Measurements from ENCODE around the gene NAA80. TPM values are rescaled to one million over a fixed set of nuclear protein-coding genes. Genes with fewer than 3 reads are reported as not detected.

The NAA80 gene
- total and polyA plus RNA-seq, 2 of the 8 experiments (the other 6 are each of a cell fraction or from before 2014, with no cell fraction given): 11.3 to 16.7 TPM

DNA sequence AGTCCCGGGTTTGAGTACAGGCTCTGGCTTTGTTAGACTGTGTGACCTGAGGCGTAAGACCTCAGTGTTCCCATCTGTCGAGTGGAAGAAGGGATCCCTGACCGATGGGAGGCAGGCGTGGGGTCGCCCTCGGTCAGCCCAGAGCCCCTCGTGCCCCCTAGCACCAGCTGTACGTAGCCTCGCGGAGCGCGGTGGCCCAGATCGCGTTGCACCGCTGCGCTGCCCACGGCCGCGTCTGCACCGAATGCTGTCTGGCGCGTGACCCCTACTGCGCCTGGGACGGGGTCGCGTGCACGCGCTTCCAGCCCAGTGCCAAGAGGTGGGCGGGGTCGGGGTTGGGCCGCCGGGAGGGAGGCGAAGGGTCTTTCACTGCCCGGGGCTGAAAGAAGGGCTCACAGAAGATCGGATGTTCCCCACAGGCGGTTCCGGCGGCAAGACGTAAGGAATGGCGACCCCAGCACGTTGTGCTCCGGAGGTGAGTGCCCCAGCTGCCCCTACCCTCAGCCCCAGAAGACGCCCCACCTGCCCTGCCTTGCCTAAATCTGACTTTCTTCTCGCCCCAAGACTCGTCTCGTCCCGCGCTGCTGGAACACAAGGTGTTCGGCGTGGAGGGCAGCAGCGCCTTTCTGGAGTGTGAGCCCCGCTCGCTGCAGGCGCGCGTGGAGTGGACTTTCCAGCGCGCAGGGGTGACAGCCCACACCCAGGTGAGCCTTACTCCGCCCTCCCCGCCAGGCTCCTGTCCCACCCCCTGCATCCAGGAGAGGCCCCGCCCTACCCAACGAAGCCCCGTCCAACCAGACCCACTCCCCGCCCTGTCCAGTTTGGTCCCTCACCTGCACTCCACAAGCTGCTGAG lies 23.8 kb downstream of the NAA80 start (continued):
- peak; percentile 28 for TF ChIP-seq ASH2L (IDR thresholded peaks at IDR 0.05; ENCODE audit: low read length)
- TF ChIP-seq SIRT6 (IDR thresholded peaks at IDR 0.05; ENCODE audit: low read length): no peak
- TF ChIP-seq POLR2A (IDR thresholded peaks at IDR 0.05; ENCODE audit: control extremely low read depth in 1 of 2, low read depth in 2 of 2, low read length in 2 of 2): 0 out of 3 replicates have a peak, but pooled peaks of 1 of the 2 experiments have one; percentile 18
- peak; percentile 40 for TF ChIP-seq KDM4A (IDR thresholded peaks at IDR 0.05; ENCODE audit: low read depth, low read length, severe bottlenecking)
- TF ChIP-seq GABPA (IDR thresholded peaks at IDR 0.05; ENCODE audit: borderline replicate concordance, insufficient read depth, low read length): peak; percentile 23; the same call in 1 of the 2 replicates

Measured in H1 (cell line).